Measurements from ENCODE around the gene KIF26B. TPM values are rescaled to one million over a fixed set of nuclear protein-coding genes. Genes with fewer than 3 reads are reported as not detected.

Gene KIF26B
- total RNA-seq, 1 donor from 2014 or later, result 0.49 TPM

DNA sequence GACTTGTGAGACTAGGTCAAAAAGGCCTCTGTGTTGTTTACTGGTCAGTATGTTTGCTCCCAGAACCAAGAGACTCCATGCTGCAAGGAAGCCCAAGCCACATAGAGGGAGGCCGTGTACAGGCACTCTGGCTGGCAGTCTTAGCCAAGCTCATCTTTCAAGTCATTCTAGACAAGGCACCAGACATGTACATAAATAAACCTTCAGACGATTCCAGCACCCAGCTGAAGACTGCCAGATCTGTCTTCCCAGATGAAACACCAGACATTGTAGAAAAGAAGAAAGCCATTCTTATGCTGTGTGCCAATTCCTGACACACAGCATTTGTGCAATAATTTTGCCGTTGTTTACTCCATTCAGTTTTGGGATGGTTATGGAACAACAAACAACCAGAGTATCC, 595.5 kb downstream of the KIF26B start:
- no peak overlapping the region for H3K4me3 ChIP-seq
- intact Hi-C loops (cut with DNase I), result no loop called here
- H3K27me3 ChIP-seq, result no peaks in the 10 kb centered on the region
- DNase-seq (ENCODE audit: extremely low spot score in 2 of 2), result no peak
- H3K27ac ChIP-seq, result no peak overlapping the region
- H3K9me3 ChIP-seq, result no peaks in the 10 kb centered on the region
- no peaks in the 10 kb centered on the region for H3K36me3 ChIP-seq
- TF ChIP-seq POLR2A (IDR thresholded peaks at IDR 0.05), result no peak
- TF ChIP-seq, protein P1, sequence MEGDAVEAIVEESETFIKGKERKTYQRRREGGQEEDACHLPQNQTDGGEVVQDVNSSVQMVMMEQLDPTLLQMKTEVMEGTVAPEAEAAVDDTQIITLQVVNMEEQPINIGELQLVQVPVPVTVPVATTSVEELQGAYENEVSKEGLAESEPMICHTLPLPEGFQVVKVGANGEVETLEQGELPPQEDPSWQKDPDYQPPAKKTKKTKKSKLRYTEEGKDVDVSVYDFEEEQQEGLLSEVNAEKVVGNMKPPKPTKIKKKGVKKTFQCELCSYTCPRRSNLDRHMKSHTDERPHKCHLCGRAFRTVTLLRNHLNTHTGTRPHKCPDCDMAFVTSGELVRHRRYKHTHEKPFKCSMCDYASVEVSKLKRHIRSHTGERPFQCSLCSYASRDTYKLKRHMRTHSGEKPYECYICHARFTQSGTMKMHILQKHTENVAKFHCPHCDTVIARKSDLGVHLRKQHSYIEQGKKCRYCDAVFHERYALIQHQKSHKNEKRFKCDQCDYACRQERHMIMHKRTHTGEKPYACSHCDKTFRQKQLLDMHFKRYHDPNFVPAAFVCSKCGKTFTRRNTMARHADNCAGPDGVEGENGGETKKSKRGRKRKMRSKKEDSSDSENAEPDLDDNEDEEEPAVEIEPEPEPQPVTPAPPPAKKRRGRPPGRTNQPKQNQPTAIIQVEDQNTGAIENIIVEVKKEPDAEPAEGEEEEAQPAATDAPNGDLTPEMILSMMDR (IDR thresholded peaks at IDR 0.05), result no peak
- no peak for TF ChIP-seq POLR2AphosphoS5 (IDR thresholded peaks at IDR 0.05; ENCODE audit: insufficient read depth in 1 of 2, low read depth in 1 of 2)
- no peaks in the 10 kb centered on the region for H3K4me1 ChIP-seq

DNA sequence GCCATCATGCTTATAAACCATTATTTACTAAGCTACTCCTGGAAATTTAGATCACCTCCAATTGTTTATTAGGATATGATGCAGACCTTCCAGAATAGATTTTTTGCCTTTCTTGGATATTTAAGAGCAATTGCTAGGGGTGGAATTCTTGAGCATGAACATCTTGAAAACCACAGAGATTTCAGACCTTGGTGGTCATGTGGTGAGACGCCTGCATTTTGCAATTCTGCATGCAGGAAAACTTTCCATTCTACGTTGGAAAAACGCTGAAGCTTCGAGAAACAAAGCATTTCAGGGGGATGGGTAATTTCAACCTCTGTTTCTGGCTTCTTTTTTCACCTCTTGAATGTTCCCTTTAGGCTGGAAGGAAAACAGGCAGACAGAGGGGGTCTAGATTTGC, 596.3 kb downstream of the KIF26B start:
- Histone ChIP-seq H3K27me3 (no peaks in the 10 kb centered on the region), H3K27ac (no peak overlapping the region), H3K4me1 (no peaks in the 10 kb centered on the region), H3K4me3 (no peak overlapping the region), H3K36me3 (no peaks in the 10 kb centered on the region), H3K9me3 (no peaks in the 10 kb centered on the region)
- TF ChIP-seq POLR2AphosphoS5 (IDR thresholded peaks at IDR 0.05; ENCODE audit: insufficient read depth in 1 of 2, low read depth in 1 of 2) (no peak), POLR2A (IDR thresholded peaks at IDR 0.05) (no peak)
- TF ChIP-seq, protein P1 (IDR thresholded peaks at IDR 0.05), result no peak
- no peak for DNase-seq (ENCODE audit: extremely low spot score in 2 of 2)
- intact Hi-C loops (cut with DNase I), result no loop called here

DNA sequence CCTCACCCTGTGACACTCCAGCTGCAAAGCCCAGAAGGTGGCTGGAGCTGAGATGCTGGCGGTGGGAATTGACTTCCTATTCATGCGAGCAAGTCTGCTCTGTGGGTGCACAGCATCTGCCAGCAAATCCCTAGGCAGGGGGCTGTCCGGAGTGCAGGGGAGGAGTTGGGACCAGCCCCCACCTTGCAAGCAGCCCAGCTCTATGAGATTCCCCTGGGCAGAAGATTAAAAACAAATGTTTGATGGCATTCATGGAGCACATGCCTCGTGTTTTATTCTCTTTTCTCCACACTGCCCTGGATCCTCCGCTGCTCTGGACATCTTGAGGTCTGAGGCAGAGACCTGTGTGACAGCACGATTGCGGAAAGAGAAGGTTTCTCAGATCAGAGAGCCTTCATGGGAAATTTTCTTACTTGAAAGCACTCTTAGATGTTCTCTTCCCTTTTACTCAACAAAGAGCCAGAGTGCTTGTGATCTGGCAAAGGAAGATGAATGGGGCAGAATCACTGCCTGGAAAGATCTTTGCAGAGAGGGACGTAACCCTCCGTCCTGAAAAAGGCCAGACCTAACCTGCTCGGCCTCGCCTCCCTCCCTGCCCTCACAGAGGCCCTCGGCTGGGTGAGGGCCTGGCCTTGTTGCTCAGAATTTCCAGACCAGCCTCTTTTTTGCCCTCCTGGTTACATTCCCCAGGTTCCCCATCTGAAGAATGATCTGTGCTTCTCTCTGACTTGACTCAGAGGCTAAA, 597.1 kb downstream of the KIF26B start:
- H3K4me1 ChIP-seq, result no peaks in the 10 kb centered on the region
- no peaks in the 10 kb centered on the region for H3K27me3 ChIP-seq
- intact Hi-C loops (cut with DNase I), result no loop called here
- H3K27ac ChIP-seq, result no peak overlapping the region
- DNase-seq (ENCODE audit: extremely low spot score in 2 of 2), result no peak
- no peaks in the 10 kb centered on the region for H3K9me3 ChIP-seq
- TF ChIP-seq, protein P1 (IDR thresholded peaks at IDR 0.05), result no peak
- no peak for TF ChIP-seq POLR2A (IDR thresholded peaks at IDR 0.05)
- TF ChIP-seq POLR2AphosphoS5 (IDR thresholded peaks at IDR 0.05; ENCODE audit: insufficient read depth in 1 of 2, low read depth in 1 of 2), result no peak
- H3K36me3 ChIP-seq, result no peaks in the 10 kb centered on the region
- H3K4me3 ChIP-seq, result no peak overlapping the region

DNA sequence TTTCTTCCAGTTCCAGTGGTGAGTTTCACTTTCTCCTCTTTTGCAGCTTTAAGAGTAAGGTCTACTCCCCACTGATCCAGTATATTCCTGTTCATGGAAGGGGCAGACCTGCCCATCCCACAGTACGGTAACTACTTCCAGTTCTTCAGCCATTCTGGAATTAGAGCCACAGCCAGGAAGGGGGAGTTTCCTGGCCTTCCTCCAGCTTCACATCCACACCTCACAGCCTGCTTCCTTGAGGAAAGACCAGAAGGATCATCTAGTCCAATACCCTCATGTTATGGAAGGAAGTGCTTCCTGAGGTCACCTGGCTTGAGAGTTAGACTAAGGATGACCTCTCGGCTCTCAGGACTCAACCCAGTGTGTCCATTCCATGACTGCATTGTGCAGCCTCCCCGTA, 597.8 kb downstream of the KIF26B start:
- H3K4me1 ChIP-seq, result no peaks in the 10 kb centered on the region
- TF ChIP-seq POLR2AphosphoS5 (IDR thresholded peaks at IDR 0.05; ENCODE audit: insufficient read depth in 1 of 2, low read depth in 1 of 2) (no peak), POLR2A (IDR thresholded peaks at IDR 0.05) (no peak)
- TF ChIP-seq, protein P1 (IDR thresholded peaks at IDR 0.05), result no peak
- no peaks in the 10 kb centered on the region for H3K9me3 ChIP-seq
- intact Hi-C loops (cut with DNase I), result no loop called here
- no peak overlapping the region for H3K27ac ChIP-seq
- no peaks in the 10 kb centered on the region for H3K27me3 ChIP-seq
- no peaks in the 10 kb centered on the region for H3K36me3 ChIP-seq
- no peak for DNase-seq (ENCODE audit: extremely low spot score in 2 of 2)
- no peak overlapping the region for H3K4me3 ChIP-seq

DNA sequence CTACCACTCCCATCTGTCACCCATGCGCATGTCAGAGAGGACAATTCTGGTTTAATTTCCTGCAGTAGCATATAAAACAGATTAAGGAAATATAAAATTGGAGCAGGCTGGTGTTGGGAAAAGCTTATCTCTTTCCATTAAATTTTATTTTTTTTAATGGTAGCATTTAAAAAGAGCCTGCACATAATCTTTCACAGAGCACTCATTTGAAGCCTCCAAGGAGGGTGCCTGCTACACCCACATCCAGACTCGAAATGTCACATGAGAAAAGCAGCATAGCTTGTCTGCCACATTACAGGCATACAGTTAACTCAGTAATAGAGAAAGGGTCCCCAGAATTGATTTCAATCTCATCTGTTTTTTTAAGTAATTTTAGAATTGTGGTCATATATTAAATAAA, 599.0 kb downstream of the KIF26B start:
- Histone ChIP-seq H3K36me3 (no peaks in the 10 kb centered on the region), H3K27ac (no peak overlapping the region), H3K27me3 (no peaks in the 10 kb centered on the region), H3K9me3 (no peaks in the 10 kb centered on the region), H3K4me3 (no peak overlapping the region), H3K4me1 (no peaks in the 10 kb centered on the region)
- no peak for DNase-seq (ENCODE audit: extremely low spot score in 2 of 2)
- TF ChIP-seq, protein P1 (IDR thresholded peaks at IDR 0.05), result no peak
- TF ChIP-seq POLR2AphosphoS5 (IDR thresholded peaks at IDR 0.05; ENCODE audit: insufficient read depth in 1 of 2, low read depth in 1 of 2), result no peak
- no peak for TF ChIP-seq POLR2A (IDR thresholded peaks at IDR 0.05)
- intact Hi-C loops (cut with DNase I), result no loop called here
